ENCODE results near the gene CAMTA1. TPM values are rescaled to one million over a fixed set of nuclear protein-coding genes. Genes with fewer than 3 reads are reported as not detected.

CAMTA1 gene
- total and polyA plus RNA-seq, 9 of the 15 experiments (the other 6 are each of a cell fraction or from before 2014, with no cell fraction given): 43.9 to 161 (median 65.9) TPM

DNA sequence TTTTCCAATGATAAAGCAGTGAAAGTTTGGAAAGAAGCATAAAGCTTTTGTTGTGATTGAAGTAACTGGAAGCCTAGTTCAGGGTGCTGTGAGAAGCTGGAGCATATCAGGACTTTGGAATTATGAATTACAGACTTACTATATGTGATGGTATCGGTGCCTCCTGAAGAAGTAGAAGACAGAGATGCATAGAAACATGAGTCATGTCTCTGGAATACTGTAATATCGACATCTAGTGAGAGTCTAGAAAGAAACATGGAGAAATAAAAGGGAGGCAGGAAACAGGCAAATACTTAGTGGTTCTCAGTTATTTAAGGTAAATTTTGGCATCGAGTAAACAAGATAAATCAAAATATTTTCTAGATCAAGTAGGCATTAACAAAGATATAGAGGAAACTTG, 103.0 kb downstream of the CAMTA1 start (continued):
- TF ChIP-seq NR2C2 (CRISPR knock-in tag; IDR thresholded peaks at IDR 0.05): no peak
- TF ChIP-seq NR2C2 (tag; IDR thresholded peaks at IDR 0.05): no peak
- no peak for TF ChIP-seq HMG20A (CRISPR knock-in tag; conservative IDR thresholded peaks at IDR 0.05)

DNA sequence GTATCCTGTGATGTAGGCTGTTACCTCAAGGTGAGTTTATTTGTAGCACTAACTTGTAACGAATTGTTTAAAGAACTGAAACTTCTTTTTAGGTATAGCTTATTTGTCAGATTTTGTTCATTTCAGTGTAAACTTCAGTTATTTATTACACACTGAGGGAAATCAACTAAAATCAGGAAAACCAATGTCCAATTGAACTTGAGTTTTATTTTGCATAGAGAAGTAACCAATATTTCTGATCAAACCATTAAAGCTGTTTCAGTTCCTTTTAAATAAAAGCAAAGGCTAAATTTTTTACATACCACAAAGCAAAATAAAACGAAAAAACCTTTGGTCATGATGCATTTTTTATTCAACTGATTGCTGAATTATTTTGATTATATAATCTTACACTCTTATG, 103.6 kb downstream of the CAMTA1 start:
- Histone ChIP-seq H4K20me1 (replicated peaks; ENCODE audit: control insufficient read depth, insufficient read depth, low read length) (no peaks in the 10 kb centered on the region; the same call in 1 of the 2 replicates), H3K9me3 (replicated peaks; ENCODE audit: control insufficient read depth, insufficient read depth, low read depth, low read length) (no peaks in the 10 kb centered on the region), H3K27me3 (ENCODE audit: control insufficient read depth in 2 of 2, insufficient read depth in 2 of 2, low read length in 2 of 2) (no peaks in the 10 kb centered on the region; a peak in 1 of 5 replicates), H3K4me2 (ENCODE audit: insufficient read depth, low read length) (no peak overlapping the region), H2AFZ (ENCODE audit: low read depth, low read length) (no peak overlapping the region), H3K4me3 (no peak overlapping the region), H3K27ac (ENCODE audit: extremely low read depth, low read depth, low read length) (no peak overlapping the region), H3K9ac (ENCODE audit: insufficient read depth in 1 of 2, low read depth in 2 of 2, low read length in 2 of 2) (no peak overlapping the region), H3K9me1 (ENCODE audit: control insufficient read depth, insufficient read depth, low read length) (no peaks in the 10 kb centered on the region), H3K4me1 (replicated peaks in 1 of 2; ENCODE audit: control insufficient read depth in 2 of 2, insufficient read depth in 2 of 2, low read length in 2 of 2) (no peaks in the 10 kb centered on the region), H3K36me3 (ENCODE audit: control insufficient read depth, insufficient read depth, low read length) (no peaks in the 10 kb centered on the region), H3K79me2 (ENCODE audit: control insufficient read depth, insufficient read depth, low read length) (no peaks in the 10 kb centered on the region)
- WGBS (ENCODE audit: insufficient coverage, low coverage, missing lambda C conversion rate): 8% methylated on average over 2 of the region's 2 CpGs
- DNase-seq (ENCODE audit: extremely low read depth in 1 of 4, low spot score in 3 of 4) (no peak), ATAC-seq (no peak), FAIRE-seq (no peak)
- POLR2A ChIA-PET: no interaction called here
- BruUV-seq (replicated peaks): no TSS peak
- CTCF ChIA-PET (ENCODE audit: low intra/inter-chr PET ratio): interaction anchor here (1.7 to 3.0 kb wide), 3 partner anchors 95 to 169 kb away, joined by 9 to 16 read pairs (median 12); no protein-coding TSS in a partner anchor
- intact Hi-C loops (cut with micrococcal nuclease) (loop anchor here (2.0 kb wide), 1 partner anchor 94 kb away; no protein-coding TSS in a partner anchor), in situ Hi-C loops (cut with MboI) (no loop called here)
- TF ChIP-seq ZNF318 (IDR thresholded peaks at IDR 0.05; ENCODE audit: borderline replicate concordance in 1 of 2, low read depth in 1 of 2) (no peak), E2F5 (CRISPR knock-in tag; IDR thresholded peaks at IDR 0.05) (no peak), MYNN (IDR thresholded peaks at IDR 0.05) (no peak), MYNN (CRISPR knock-in tag; IDR thresholded peaks at IDR 0.05) (no peak), EP300 (IDR thresholded peaks at IDR 0.05; ENCODE audit: low read length) (no peak), CBX3 (IDR thresholded peaks at IDR 0.05; ENCODE audit: borderline replicate concordance in 1 of 2, low read length in 2 of 2) (no peak), PTBP1 (IDR thresholded peaks at IDR 0.05; ENCODE audit: low read depth, low read length) (no peak), MAFG (tag; conservative IDR thresholded peaks at IDR 0.05) (no peak), CREM (IDR thresholded peaks at IDR 0.05; ENCODE audit: low read depth) (no peak), HLTF (IDR thresholded peaks at IDR 0.05) (no peak), NFIC (IDR thresholded peaks at IDR 0.05) (no peak), SMARCE1 (IDR thresholded peaks at IDR 0.05) (no peak), POLR2A (conservative IDR thresholded peaks at IDR 0.05) (no peak)
